GM18858 (cell line): Measurements from ENCODE around the gene ANKK1.

Experiments used
- ATAC-seq: cut with Tn5 transposase; IDR thresholded peaks from one replicate; pipeline ENCODE4 v1.9.1; 2021; ENCODE audit not compliant: unreplicated experiment

The ANKK1 gene

GRCh38 chr11:113376156-113376555 lies 11.4 kb upstream of the ANKK1 start:
- ATAC-seq = no peak

- no peak for ATAC-seq
Observed at GRCh38 chr11:113377681-113378412, 9.7 kb upstream of the ANKK1 start.

DNA sequence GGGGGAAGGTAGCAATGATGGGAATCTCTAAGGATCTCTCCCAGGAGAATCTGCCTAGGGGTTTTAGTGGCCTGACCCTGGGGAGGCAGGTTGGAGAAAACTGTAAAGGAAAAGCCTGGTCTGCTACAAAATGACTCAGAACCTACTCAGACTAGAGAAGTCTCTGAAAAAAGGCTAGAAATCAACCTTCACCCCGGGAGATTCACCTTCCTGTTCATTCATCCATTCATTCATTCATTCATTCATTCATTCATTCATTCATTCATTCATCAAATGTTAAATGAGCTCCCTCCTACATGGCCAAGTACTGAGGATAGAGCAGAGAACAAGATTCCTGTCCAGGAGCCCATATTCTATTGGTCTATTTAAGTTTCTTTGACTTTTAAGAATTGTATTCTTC lies 8.9 kb upstream of the ANKK1 start:
- no peak for ATAC-seq

DNA sequence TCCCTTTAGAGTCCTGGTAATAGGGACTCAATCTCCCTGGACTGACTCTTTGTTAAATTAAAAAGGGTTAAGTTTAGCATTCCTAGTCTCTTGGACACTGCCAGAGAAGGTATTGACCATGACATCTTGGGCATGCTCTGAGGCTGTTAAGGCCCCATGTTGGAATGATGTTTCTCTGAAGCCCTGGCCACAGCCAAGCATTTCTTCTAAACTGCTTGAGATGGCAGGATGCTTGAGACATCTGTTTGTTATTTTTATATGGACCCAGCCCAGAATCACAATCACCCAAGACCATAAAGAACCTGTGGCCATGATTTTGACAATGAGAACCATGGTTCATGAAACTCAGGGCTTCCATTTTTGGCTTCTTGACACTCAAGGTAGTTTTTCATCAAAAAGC lies 5.5 kb upstream of the ANKK1 start:
- ATAC-seq = no peak

GRCh38 chr11:113384551-113384950 lies 3.0 kb upstream of the ANKK1 start:
- ATAC-seq = no peak

- no peak for ATAC-seq
Observed at GRCh38 chr11:113385749-113386148, 1.8 kb upstream of the ANKK1 start.

DNA sequence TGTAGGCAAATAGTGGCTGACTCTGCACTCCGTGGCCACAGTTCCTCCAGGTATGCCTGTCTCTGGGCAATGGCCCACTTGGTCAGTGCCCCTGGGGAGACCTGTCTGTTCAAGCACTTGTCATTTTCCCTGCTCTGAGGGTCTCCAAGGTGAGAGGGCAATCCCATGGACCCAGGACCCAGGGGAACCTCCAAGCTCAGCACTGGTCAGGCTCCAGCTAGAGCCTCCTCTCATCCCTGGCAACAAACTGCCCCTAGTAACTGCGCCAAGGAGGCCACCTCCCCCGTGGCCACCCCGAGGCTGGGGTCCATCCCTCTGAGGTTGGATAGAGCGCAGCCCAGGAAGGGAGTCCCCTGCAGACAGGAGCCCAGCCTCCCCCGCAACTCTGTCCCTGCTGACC lies 713 bp upstream of the ANKK1 start:
- no peak for ATAC-seq

DNA sequence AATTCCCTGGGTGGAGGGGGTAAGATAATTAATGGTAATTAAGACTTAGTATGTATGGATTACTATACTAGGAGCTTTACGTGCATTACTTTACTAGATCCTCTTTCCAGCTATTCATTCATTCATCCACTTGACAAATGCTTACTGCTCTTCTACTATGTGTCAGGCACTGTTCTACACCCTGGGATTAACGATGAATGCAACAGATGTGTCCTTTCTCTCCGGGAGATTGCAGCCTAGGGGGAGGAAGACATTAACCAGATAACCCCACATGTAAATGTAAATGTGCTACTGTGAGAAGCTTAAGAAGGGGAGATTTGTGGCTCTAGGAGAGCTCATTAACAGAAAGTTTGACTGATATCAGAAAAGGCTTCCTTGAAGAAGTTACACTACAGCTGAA lies 1.7 kb downstream of the ANKK1 start:
- no peak for ATAC-seq

- no peak for ATAC-seq
Observed at GRCh38 chr11:113392236-113392921, 4.8 kb downstream of the ANKK1 start.

GRCh38 chr11:113393501-113393985 lies 6.0 kb downstream of the ANKK1 start:
- ATAC-seq = no peak

GRCh38 chr11:113394919-113395318 lies 7.3 kb downstream of the ANKK1 start:
- no peak for ATAC-seq

- ATAC-seq = no peak
Observed at GRCh38 chr11:113395782-113396336, 8.3 kb downstream of the ANKK1 start.

- no peak for ATAC-seq
Observed at GRCh38 chr11:113396690-113397089, 9.1 kb downstream of the ANKK1 start.

- no peak for ATAC-seq
Observed at GRCh38 chr11:113397212-113397611, 9.6 kb downstream of the ANKK1 start.

DNA sequence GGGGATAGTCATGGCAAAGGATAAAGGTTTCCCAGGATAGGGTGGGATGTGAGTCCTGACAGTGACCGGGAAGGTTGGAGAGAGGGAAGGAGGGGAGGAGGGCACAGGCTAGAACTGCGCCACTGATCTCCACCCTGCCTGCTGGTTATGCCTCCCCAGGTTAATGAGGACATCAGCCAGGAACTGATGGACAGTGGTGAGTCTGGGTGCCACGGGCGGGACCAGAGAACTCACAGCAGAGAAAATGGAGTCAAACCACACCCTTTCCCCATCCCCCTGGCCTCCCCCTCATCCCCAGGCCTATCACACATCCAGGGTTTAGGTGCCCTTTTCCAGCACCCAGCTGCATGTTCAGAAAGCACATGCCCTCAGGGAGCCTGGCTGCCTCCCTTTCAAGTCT lies 10.2 kb downstream of the ANKK1 start:
- ATAC-seq = no peak

DNA sequence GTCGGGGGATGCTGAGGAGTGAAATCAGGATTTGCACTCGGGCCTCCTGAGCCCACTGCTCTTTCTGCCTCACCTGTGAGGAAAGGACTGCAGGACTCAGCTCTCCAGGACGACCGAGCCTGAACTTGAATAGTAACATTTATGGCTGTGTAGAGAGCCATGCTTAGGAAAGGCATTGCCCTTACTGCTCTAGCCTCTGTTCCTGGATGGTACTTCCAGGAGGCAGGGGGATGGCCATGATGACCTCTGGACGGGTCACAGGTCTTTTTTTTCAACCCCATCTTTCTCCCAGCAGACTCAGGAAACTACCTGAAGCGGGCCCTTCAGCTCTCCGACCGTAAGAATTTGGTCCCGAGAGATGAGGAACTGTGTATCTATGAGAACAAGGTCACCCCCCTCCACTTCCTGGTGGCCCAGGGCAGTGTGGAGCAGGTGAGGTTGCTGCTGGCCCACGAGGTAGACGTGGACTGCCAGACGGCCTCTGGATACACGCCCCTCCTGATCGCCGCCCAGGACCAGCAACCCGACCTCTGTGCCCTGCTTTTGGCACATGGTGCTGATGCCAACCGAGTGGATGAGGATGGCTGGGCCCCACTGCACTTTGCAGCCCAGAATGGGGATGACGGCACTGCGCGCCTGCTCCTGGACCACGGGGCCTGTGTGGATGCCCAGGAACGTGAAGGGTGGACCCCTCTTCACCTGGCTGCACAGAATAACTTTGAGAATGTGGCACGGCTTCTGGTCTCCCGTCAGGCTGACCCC lies 11.3 kb downstream of the ANKK1 start:
- ATAC-seq = no peak

DNA sequence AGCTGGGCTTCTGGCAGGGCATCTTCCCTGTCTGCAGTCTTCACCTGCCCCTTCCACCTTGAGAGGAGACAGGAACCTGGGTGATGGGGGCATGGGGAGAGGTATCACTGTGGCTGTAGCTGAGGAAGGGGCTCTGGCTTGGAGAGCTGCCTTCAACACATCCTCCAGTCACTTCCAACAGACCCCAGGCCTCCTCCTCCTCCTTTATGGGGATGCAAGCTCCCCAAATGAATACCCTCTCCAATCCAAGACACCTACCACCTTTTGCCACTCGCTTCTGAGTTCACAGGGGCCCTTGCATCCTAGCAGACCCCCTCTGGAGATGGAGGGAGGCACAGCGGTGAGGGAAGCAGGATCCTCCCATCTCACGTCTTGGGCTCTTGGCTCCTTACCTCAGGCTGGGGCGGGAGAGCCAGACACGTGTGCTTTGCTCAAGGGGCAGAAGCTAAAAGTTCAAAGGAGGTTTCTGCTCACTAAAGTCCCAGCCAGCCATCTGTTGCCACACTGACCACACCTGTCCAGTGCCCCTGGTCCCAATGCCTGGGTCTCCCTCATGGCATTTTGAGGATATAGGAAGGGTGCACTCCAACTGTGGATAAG lies 13.2 kb downstream of the ANKK1 start:
- ATAC-seq = no peak

GRCh38 chr11:113401718-113402117 lies 14.1 kb downstream of the ANKK1 start:
- ATAC-seq = no peak

GRCh38 chr11:113404859-113405430 lies 17.4 kb downstream of the ANKK1 start:
- ATAC-seq = no peak

DNA sequence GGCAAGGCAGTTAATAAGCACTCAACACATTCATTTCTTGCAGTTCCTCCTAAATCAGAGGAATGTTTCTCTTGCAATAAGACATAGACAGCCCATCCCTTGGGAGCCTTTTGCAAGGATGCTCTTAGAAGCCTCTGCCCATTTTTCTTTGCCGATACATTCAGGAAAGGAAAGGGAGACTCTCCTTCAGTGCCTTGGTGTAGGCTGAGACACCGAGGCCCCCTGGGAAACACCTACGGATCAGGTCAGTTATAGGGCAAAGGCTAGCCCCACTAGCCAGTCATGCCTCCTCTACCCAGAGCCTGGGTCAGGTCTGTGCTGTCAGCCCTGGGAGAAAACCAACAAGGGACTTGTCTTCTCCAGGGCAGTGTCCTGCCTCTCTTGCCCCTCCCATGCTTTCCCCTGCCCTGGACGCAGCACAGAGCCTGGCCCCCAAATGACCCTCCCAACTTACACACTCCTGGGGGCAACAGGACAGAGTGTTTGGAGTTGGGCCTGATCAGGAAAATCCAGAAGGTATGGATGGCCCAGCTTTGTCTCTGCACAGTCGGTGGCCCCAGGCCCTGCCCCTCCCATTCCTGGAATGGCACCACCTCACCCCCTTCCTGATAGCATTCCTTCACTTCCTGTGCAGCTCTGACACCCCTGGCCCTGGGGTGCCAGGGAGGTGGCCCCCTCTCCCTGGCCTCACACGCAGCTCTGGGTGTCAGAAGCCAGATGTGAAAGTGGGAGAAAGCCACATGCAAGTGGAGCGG lies 18.3 kb downstream of the ANKK1 start:
- ATAC-seq = no peak
